ENCODE results near the gene RAB8A.

The RAB8A gene

GRCh38 chr19:16121967-16122366 lies 10.3 kb downstream of the RAB8A start:
- DNase-seq (ENCODE audit: low read depth in 2 of 2): no peak

DNA sequence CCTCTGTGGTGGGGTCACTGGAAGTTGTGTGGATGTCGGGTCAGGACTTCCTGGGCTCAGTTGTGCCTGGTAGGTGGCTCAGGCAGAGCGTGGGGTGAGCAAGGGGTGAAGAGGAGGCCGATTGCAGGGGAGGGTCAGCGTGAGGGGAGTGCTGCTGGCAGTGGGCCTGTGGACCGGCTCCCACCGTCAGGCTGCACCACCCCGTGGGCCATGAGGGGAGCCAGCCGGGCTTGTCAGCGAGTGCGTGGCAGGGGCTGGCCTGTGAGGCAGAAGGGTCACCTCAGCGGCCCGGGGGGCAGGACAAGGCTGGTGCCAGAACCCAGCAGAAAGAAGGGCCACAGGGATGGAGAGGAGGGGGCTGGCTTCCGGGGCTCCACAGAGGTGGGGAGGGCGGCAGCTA lies 13.3 kb downstream of the RAB8A start:
- no peak overlapping the region for H3K4me3 ChIP-seq (replicated peaks in 1 of 2; ENCODE audit: low read depth in 2 of 2, low read length in 2 of 2)
- TF ChIP-seq CTCF (IDR thresholded peaks at IDR 0.05; ENCODE audit: low read depth, low read length): no peak
- no peak for DNase-seq (ENCODE audit: low read depth in 2 of 2)

More at GRCh38 chr19:16121967-16122366, 10.3 kb downstream of the RAB8A start:
- H3K4me3 ChIP-seq (replicated peaks in 1 of 2; ENCODE audit: low read depth in 2 of 2, low read length in 2 of 2): no peak overlapping the region
- TF ChIP-seq CTCF (IDR thresholded peaks at IDR 0.05; ENCODE audit: low read depth, low read length): no peak

DNA sequence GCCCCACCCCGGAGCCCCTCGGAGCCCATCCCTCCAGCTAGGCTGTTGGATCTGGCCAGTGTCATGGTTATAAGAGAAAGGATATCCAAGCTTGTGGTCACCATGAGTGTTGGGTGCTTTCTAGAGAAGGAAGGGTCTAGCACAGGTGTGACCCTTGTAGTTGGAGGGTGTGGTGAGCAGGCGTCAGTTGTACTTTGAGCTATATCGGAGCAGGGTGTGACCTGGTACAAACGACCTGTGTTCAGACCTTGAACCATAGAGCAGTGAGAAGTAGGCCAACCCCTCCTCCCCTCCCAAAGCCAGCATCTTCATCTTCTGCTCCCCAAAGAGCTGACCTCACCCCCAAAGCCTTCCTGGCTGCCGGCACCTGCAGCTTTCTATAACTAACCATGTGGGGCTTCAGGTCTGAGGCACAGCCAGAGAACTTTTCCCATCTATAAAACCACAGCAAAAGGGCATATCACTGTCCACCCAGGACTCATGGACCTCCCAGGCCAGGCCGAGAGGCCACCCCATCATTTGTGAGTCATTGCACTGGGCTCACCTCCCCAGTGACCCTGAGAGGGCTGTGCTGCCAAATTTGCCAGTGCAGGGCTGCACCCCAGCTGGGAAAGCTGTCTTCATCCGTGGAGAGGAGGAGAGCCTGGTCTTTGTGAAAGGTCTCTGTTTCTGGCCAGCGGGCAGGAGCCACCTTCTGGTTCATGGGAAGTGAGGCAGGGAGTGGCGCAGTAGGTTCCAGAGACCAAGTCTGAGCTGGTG lies 14.2 kb downstream of the RAB8A start:
- H3K4me3 ChIP-seq (replicated peaks in 1 of 2; ENCODE audit: low read depth in 2 of 2, low read length in 2 of 2): no peak overlapping the region
- no peak for TF ChIP-seq CTCF (IDR thresholded peaks at IDR 0.05; ENCODE audit: low read depth, low read length)
- DNase-seq (ENCODE audit: low read depth in 2 of 2): no peak

DNA sequence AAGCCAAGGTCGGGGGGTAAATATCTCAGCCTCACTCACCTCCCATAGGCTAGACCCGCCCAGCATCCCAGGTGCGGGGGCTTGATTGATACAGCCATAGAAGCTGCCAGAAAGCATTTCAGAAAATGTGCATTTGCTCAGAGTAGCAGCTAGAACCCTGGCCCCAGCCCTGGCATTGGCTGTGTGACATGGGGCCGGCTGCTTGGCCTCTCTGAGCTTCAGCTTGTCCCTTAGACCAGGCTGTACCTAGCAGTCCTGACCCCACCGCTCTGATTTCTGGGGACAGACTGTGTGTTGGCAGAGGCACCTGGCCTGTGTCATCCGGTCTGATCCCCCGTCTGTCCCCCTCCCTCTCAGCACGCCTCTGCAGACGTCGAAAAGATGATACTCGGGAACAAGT lies 15.4 kb downstream of the RAB8A start:
- H3K4me3 ChIP-seq (replicated peaks in 1 of 2; ENCODE audit: low read depth in 2 of 2, low read length in 2 of 2): no peak overlapping the region
- DNase-seq (ENCODE audit: low read depth in 2 of 2): no peak
- no peak for TF ChIP-seq CTCF (IDR thresholded peaks at IDR 0.05; ENCODE audit: low read depth, low read length)

DNA sequence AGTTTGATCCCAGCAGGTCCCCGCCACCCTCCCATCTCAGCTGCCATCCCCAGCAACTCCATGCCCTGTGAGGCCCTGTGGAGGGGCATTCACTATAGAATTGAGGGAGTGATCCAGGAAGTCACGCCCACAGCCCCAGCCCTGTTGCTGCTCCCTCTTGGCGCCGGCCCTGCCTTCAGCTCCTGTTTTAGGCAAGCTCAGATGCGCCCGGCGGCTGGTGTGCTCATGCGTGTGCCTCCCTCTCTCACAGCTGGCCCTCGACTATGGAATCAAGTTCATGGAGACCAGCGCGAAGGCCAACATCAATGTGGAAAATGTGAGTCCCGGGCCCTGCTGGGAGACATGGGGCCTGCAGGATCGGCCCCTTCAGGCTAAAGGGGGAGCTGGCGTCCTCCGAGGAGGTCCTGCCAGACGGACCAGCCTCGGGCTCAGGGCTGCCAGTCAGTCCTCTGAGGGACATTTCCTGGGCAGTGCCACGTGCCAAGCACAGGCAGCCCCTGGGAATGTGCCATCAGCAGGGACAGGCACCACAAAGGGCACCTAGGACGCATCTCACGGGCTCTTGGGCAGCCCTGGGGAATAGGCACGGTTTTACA lies 16.2 kb downstream of the RAB8A start:
- no peak overlapping the region for H3K4me3 ChIP-seq (replicated peaks in 1 of 2; ENCODE audit: low read depth in 2 of 2, low read length in 2 of 2)
- no peak for DNase-seq (ENCODE audit: low read depth in 2 of 2)
- no peak for TF ChIP-seq CTCF (IDR thresholded peaks at IDR 0.05; ENCODE audit: low read depth, low read length)

- H3K4me3 ChIP-seq (replicated peaks in 1 of 2; ENCODE audit: low read depth in 2 of 2, low read length in 2 of 2): no peak overlapping the region
- TF ChIP-seq CTCF (IDR thresholded peaks at IDR 0.05; ENCODE audit: low read depth, low read length): no peak
- DNase-seq (ENCODE audit: low read depth in 2 of 2): no peak
These were observed 20.0 kb downstream of the RAB8A start for GRCh38 chr19:16131648-16132047.

All from cardiac fibroblast (primary cell).